ENCODE data around the gene RETN.

Gene RETN

GRCh38 chr19:7668842-7669241, at the start of gene RETN:
TSS of gene RETN (plus strand) at chr19:7669049. CDS start at chr19:7669327, 278 bp downstream.
- DNase-seq: no peak

GRCh38 chr19:7619671-7620441, 49.0 kb upstream of the RETN start:
- DNase-seq: no peak

- DNase-seq: no peak
Observed at GRCh38 chr19:7620442-7621412, 48.1 kb upstream of the RETN start.

- no peak for DNase-seq
Observed at GRCh38 chr19:7622933-7623685, 45.7 kb upstream of the RETN start.

GRCh38 chr19:7623725-7624603, 44.9 kb upstream of the RETN start:
- no peak for DNase-seq

- DNase-seq: no peak
Observed at GRCh38 chr19:7624810-7625209, 44.0 kb upstream of the RETN start.

GRCh38 chr19:7625763-7626372, 43.0 kb upstream of the RETN start:
- no peak for DNase-seq

GRCh38 chr19:7627166-7627565, 41.7 kb upstream of the RETN start:
- no peak for DNase-seq

GRCh38 chr19:7628589-7629311, 40.1 kb upstream of the RETN start:
- DNase-seq: no peak

- DNase-seq: peak; percentile 98
Observed at GRCh38 chr19:7629347-7630054, 39.3 kb upstream of the RETN start, which contains the start of the genes PET100 and XAB2. TSS of gene PET100 (plus strand) at chr19:7629793. CDS start at chr19:7629834, 41 bp downstream. TSS of gene XAB2 (minus strand) at chr19:7629545. CDS start at chr19:7629527, 18 bp downstream.

- no peak for DNase-seq
Observed at GRCh38 chr19:7631577-7631976, 37.3 kb upstream of the RETN start.

GRCh38 chr19:7632340-7633203, 36.3 kb upstream of the RETN start:
- no peak for DNase-seq

GRCh38 chr19:7633698-7634097, 35.2 kb upstream of the RETN start, which contains the start of gene PCP2:
TSS of gene PCP2 (minus strand) at chr19:7633719. CDS start at chr19:7633457, 262 bp downstream.
- DNase-seq: no peak

- DNase-seq: no peak
Observed at GRCh38 chr19:7635670-7636069, 33.2 kb upstream of the RETN start.

GRCh38 chr19:7636317-7636690, 32.5 kb upstream of the RETN start:
- DNase-seq: no peak

GRCh38 chr19:7636691-7637373, 32.0 kb upstream of the RETN start, which contains the start of gene STXBP2:
TSS of gene STXBP2 (plus strand) at chr19:7637110. CDS start at chr19:7637150, 40 bp downstream.
- DNase-seq: no peak

- DNase-seq: no peak
Observed at GRCh38 chr19:7637374-7638256, 31.2 kb upstream of the RETN start.

Measured in left hindlimb (tissue), 1 donor.